DMS53 (cell line): ENCODE measurements around the gene ATP8A2.
A peak's percentile ranks its signal among the peaks of the same experiment; 100 is the strongest.

ENCODE experiments used
- DNase-seq: peaks from one replicate; lab custom pipeline; 2025; lab: John Stamatoyannopoulos, UW

Gene ATP8A2

DNA sequence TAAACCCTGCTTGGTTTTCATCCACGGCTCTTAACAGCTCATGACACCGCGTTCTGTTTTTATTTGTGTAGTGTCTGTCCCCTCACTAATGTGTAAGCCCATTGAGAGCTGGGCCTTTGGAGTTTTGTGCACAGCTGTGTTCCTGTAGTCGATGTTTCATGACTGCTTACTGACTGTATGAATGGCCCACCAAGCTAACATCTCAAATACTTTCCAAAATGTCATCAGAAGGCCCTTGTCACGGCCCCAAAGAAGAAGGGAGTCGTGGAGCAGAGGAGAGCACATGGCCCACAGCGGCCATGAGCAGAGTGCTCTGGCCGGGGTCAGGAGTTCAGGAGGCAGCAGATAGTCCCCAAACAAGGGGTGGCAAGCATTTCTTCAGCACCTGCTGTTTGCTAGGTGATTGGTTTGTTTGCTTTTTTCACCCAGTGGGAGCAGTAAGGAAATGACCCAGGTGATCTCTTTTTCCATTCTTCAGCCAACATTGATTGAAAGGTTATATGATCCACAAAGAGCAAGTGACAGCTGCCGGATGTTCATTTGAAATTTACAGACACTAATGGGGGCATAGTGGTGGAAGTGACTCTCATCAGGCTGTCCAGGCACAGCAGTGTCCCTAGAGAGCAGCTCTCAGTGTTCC is 315.2 kb downstream of the ATP8A2 start:
- DNase-seq: peak; percentile 97

DNA sequence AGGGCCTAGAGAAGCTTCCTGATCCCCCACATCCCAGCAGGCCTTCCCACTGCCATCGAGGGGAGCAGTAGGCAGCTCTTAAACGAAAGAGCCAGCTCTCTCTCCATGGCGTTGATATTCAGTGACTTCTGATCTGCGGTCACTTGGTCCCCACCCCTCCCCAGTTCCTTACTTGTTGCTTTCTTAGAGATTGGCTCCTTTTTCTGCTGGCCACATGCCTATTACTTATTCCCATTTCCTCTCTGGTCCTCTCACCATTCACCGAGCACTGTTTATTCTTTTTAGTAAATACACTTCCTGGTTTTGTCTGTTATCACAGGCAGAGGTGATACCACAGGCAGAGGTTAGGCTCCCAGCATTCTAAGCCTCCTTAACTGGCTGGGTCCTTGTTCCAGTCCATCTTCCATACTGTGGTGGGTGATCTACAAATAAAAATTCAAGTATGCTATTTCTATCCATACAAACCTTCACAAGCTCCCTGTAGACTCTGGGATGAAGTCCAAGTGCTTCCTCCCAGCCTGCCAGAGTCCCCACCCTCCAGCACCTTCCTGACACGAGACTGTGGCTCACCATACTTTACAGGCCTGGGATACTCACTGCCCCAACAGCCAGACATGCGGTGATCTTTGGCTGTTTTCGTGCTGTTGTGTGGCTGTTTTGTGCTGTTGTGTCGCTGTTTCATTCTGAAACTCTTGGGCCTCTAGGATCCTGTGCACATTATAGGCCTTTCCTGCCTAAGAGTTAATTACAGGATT is 315.9 kb downstream of the ATP8A2 start:
- peak; percentile 89 for DNase-seq

DNA sequence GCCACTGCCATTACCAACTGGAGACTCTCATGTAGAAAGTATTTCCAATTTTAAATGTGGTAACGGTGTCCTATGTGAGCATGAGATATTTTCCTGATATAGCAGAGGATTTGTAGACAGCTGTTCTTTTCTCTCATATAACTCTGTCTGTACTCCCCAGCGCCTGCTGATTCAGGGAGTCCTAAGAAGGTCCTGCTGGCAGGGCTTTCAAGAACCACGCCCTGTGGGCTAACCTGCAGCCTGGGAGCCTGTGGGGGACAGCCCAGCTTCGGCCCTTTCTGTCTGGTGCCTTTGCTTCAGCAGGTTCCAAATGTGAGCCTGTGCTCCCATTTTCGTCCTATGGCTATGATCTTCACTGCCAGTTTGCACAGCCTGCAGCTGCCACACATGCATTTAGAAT is 316.8 kb downstream of the ATP8A2 start:
- peak; percentile 37 for DNase-seq

DNA sequence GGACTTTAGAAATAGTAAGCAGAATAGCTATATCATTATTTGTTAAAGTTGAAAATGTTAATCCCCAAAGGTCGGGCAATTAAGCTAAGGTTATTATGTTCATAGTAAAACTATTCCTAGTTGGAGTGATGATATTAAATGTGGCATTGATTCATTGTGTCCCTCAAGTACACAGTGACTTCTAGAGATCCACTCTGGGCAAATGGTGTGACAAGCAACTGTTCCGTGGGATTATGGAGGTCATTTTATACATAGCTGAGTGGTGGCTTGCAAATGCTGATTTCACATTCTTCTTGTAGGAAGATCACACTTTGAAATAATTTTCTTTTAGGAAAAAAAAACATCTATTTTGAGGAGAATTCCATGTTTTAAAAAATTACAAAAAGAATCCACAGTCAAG is 317.8 kb downstream of the ATP8A2 start:
- peak; percentile 5 for DNase-seq

DNA sequence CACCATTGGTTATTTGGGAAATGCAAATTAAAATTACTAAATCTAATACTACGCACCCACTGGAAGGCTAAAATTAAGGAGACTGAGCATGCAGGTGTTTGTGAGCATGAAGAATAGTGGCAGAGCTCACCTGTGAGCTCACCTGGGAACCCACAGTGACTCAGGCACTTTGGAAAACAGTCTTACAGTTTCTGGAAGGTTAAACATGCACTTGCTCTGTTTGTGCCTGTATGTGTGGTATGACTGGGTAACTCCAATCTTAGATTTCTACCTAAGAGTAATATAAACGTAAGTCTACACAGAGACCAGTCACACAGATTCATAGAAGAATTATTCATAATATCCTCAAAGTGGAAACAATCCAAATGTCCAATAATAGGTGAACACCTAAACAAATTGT is 318.8 kb downstream of the ATP8A2 start:
- DNase-seq: peak; percentile 50

DNA sequence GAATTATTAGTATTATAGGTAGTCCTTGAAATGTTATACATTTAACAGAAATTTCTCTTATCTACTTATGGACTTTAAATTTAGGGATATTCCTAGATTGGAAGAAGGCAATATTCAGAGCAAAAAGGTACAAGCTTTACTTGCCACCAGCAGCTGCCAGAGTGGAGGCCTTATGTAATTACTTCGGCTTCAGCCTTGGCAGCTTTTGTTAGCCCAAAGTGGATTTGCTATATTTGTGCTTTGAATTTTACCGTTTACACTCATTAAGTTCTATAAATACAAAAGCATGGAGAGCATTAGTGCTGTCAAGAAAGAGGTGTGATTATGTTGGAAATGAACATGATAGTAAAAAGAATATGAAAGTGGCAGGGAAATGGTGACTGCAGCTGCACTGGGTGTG is 319.9 kb downstream of the ATP8A2 start:
- DNase-seq: peak; percentile 49

DNA sequence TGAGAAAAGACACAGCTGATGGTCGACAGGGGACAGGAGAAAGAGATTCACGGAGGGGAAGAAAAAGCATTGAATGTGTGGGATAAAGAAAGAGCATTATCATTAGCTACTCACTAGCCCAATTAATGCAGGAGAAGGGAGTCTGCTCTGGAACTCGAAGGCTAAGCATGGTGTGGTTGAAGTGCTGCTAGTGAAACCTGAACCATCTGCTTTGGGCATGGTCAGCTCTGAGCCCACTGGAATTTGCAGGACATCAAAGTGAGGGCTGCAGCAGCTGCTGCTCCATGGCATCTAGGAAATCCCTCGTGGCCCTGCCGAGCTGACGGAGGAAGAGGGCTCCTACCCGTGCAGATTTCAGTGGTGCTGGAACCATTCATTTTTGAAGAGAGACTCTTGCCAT is 320.3 kb downstream of the ATP8A2 start:
- peak; percentile 64 for DNase-seq

DNA sequence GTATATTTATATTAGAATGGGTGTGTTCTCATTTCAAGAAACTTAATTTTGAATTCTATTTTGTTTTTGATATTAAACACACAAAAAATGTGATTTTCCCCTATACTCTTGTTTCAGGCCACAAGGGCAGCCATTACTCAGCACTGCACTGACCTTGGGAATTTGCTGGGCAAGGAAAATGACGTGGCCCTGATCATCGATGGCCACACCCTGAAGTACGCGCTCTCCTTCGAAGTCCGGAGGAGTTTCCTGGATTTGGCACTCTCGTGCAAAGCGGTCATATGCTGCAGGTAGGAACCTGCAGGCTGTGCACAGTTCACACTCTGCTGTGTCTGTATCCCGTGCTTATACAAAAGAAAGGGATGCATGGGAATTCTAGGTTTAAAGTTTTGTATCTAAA is 327.3 kb downstream of the ATP8A2 start:
- no peak for DNase-seq

DNA sequence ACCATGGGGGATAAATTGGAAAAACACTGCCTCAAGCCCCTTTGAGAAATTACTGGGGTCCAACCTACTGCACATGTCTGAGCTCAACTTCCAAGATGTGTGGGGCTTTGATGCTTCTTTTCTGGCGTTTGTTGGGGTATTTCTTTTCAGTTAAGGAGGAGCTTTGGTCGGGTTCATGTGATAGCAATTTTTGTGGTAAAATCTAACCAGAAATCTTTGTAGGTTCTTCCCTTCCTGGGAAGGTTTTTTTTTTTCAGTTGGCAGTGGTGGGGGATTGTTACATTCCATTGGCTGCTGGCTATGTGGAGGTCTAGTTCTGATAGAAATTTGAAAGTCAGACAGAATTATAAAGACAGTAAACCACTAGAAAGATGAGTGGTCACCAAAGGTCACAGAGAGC is 327.8 kb downstream of the ATP8A2 start:
- DNase-seq: no peak

DNA sequence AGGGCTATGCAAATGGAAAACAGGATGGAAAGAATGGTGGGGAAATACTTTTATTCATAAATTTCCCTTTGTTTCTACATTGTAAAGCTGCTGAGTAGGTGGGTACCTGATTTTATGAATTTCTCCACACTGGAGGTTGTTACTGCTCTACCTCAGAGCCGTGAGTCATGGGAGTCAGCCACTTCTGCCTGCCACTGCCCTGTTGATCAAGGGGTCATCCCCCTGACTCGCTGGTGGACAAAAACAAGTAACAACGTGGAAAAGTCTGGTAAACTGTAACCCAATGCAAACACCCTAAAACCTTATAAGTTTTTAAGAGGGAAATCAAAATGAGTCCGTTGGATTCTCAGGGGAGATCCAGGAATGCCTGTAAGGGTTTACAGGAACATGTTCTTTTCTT is 329.5 kb downstream of the ATP8A2 start:
- DNase-seq: no peak

DNA sequence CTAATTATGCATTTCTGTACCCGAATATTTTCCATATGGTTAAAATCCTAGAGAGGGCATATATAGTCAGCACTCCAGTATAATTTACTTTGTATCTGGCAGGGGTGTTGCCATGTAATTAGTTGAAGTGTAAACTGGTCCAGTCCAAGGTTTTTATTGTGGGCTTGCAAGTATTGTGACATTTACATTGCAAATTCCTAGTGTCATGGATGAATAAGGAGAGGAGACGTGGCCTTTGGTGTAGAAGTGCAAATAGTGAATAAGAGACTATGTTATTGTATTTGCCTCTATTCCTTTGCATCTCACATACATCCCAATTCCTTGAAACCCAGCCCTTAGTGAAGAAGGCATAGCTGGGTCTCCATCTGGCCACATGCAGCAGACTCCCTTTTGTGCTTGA is 330.6 kb downstream of the ATP8A2 start:
- peak; percentile 16 for DNase-seq

DNA sequence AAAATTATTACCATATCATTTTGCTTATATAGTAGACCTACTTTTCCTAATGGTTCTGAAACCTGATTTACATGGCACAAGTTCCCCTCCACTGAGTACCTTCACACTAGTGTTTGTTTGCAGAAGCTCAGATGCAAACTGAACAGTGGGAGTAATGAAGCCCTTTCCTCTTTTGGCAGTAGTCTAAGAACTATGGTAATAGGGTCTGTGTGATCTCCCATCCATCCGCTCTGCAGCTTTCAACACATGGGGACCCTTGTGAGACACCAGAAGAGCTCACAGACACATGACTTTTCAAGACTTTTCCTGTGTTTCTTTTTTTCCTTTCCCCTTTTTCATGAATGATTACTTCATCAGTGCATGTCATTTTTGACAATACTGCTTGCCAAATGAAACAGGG is 336.0 kb downstream of the ATP8A2 start:
- DNase-seq: no peak

DNA sequence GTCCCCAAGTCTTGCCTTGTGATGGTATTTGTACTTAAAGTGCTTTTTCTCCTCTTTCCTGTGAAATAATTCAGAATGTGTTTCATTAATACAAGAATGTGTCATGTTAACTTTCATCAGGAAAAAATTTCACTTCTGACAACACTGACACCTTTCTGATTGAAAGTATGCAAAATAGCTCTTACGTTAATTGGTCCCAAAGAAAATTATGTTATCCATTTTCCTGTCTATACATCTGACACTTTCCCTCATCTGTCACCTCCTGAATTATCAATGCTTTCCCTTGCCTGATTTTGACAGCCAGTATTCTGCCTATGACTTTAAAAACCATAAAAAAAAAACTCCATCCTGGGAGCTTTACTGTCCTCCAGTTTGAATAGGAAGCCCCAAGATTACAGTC is 336.5 kb downstream of the ATP8A2 start:
- DNase-seq: no peak

DNA sequence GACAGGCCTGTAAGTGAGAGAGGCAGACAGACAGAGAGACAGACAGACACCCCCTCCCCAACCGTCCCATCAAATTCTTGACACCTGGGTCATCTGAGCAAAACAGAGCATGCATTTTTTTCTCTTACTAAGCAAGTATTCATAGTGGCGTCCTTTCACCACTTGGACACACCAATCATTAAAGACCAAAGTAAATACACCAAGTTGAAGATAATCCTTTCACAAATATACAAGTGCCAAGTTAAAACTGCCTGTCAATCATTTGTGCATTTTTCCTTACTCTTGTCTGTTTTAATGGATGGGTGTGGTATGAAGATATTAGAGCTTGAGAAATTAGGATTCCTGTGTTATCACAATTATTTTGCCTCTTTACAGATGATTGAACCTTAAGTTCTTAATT is 337.3 kb downstream of the ATP8A2 start:
- peak; percentile 79 for DNase-seq

DNA sequence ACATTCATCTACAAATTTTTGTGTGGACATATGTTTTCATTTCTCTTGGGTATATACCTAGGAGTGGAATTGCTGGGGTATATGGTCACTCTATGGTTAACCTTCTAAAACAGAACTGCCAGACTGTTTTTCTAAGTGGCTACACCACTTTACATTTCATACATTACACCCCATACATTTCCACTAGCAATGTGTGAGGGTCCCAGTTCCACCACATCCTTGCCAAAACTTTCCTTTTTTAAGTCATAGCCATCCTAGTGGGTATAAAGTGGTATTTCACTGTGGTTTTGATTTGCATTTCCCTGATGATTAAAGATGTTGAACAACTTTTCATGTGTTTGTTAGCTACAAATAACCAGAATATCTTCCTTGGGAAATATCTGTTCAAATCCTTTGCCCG is 344.0 kb downstream of the ATP8A2 start:
- DNase-seq: no peak

DNA sequence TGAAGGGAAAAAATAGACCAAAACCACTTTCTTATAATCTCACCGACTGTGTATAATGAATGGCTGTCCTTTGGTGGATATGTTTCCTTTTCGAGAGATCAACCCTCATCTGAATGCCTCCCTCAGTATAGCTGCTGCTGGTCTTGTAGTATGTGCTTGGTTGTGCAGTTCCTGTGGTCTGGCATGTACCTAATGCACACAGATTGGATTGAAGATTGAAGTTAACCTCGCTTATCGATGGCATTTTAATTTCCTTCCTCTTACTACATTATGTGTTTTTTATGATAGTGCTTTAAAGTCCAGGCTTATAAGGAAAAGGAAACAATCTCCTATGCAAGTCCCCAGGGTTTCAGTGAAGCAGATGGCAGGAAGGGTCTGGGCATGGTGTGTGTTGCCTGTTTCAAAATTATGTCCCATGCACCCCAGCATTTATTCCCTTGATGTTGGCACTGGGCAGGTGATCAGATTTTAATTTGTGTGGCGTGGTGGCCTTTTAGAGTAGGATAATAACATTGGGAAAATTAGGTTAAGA is 346.0 kb downstream of the ATP8A2 start:
- DNase-seq: no peak

DNA sequence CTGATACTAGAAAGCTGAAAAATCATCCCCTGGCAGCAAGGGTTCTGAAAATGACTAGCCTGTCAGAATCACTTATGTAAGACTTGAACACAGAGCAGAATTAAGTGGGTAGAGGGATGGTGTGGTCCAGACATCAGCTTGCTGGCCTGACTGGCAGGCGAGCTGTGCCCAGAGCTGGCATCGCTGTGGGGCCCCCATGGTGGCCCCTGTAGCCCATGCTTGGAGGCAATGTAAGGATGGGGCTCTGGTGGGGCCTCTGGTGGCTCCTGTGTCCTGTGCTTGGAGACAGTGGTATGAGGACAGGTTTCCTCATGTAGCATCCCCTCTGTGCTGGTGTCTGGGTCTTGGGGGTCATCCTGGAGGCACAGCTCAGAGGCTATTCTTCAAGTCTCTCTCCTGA is 347.9 kb downstream of the ATP8A2 start:
- DNase-seq: no peak

DNA sequence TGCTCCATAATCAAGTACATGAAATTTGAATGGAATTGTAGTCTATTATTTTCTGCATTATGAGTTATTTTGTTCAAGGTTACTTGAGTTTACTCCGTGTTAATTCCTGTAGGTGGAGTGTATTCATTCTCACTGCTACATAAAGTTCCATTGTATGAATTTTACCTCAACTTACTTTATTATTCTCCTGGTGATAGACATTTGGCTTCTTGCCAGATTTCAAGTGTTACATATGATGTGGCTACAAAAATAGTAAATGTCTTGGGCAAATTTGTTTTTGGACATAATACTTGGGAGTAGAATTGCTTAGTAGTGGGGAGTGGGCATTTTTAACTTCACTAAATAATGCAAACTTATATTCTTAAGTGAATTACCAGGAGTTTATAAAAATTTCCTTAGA is 351.1 kb downstream of the ATP8A2 start:
- DNase-seq: no peak

DNA sequence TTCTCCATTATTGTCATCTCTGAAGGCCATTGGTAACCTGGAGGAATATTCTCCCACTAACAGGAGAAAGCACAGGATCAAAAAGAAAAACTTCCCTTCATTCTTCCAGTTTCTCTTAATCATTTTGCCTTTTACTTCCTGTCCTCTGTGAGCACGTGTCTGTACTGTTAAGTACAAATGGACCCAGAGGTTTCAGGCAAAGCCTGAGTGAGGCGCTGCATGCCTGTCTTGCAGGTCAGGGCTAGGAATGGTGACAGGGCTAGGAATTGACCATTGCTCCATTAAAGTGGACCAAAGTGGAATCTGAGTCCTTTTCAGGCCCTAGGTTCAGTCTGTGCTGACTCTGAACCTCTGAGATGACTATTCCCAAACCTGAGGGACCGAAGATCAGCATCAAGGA is 353.3 kb downstream of the ATP8A2 start:
- peak; percentile 32 for DNase-seq

DNA sequence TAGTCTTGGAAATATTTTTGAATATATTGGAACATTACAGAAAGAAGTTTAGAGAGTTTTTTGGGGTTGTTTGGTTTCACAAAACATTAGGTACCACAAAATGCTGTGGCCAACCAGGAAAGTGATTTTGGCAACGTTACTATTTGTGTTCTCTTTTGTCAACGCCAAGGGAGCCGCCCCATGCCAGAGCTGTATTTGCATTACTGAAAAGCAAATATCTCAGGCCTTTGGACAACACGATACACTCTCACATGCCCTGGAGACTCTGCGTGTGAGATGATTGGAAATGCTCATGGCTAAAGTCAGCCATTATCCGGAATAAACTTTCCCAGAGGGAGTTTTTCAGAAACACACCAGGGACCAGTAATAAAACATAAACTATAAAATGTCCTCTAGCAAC is 355.5 kb downstream of the ATP8A2 start:
- peak; percentile 90 for DNase-seq

DNA sequence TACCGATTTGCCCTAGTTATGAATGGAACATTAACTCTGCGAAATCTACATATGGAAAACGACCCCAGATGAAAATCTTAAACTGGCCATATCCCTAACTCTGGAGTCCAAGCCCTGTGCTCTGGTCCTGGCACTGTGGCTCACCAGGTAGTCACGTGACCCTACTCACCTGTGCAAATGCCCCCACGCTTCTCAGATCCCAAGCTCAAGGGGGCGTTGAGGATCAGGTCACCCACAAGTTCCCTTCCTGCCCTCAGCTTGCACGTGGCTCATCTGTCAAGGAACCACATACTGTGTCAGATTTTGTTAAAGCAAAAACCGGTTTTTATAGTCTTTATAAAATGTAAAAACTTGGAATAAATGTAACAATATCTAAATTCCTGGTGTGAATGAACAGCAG is 356.0 kb downstream of the ATP8A2 start:
- peak; percentile 48 for DNase-seq

DNA sequence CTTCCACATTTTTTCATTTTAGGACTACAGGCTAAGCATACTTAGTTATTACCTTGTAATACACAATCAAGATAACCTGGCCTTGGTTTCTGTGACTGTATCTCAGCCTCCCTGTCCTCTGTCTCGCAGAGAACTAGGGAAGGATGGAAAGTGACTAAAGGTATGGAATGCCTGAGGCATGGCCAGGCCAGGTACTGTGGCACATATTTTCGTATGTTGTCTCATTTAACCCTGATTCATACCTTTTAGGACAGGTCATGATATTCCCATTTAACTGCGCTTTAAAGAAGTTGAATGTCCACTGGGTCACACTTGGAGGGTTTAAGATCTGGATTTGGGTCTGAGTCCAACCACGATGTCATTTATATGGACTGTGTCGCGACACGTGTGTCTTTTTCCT is 357.4 kb downstream of the ATP8A2 start:
- DNase-seq: no peak

DNA sequence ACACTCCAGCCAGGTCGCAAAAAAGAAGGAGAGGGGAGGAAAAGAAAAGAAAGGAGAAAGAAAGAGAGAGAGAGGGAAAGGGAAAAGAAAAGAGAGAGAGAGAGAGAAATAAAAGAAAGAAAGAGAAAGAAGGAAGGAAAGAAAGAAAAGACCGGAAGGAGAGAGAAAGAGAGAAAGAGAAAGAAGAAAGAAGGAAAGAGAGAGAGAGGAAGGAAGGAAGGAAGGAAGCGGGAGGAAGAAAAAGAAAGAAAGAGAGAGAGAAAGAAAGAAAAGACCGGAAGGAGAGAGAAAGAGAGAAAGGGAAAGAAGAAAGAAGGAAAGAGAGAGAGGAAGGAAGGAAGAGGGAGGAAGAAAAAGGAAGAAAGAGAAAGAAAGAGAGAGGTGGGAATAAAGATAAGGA is 359.3 kb downstream of the ATP8A2 start:
- DNase-seq: no peak

DNA sequence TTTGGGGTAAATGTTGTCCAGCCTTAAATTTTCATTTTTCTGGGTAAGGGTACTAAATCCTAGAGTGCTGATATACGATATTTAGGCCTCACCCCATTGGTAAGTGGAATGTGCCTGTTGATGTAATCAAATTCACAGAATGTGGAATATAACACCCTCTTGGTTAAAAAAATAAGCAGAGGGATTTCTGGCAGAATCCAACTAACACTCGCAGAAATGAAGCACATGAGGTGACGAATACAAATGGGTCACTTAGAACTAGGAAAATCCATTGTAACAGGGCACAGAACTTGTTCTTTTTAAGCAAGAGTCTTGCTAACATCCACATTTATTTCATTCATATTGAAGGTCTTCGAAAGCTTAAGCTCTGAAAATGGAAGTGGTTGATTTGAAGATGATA is 359.8 kb downstream of the ATP8A2 start:
- DNase-seq: no peak
